Measurements from ENCODE around the gene CTNNA2.

The CTNNA2 gene

DNA sequence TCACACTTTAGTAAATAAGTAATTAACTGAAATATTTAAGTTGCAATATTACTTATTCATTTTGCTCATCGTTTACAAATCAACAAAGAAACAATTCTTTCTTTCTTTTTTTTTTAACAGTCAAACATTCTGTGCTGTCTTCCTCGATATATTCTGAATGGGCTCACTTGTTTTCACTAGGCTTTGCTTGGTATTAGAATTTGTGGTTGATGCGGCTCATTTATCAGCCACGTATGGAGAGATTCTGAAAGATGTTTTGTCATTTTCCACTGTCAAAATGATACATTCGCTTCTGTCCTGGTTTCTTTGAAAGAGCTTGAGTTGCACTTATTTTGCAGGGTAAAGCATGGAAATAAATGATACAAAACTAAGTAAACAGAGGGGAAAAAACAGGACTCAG, 468.0 kb downstream of the CTNNA2 start:
- H4K8ac ChIP-seq (ENCODE audit: low read length), result no peak overlapping the region
- no peak overlapping the region for H3K4me3 ChIP-seq (ENCODE audit: insufficient read depth in 1 of 2, low read depth in 1 of 2, low read length in 2 of 2)
- H3K23ac ChIP-seq (ENCODE audit: low read length in 2 of 2), result no peak overlapping the region
- no peak overlapping the region for H2BK120ac ChIP-seq (ENCODE audit: low read depth, low read length)
- WGBS, result 86% methylated on average over 4 of the region's 5 CpGs
- H2AK5ac ChIP-seq (ENCODE audit: low read length, severe bottlenecking), result no peak overlapping the region
- H3K27ac ChIP-seq (ENCODE audit: low read length, poor library complexity, severe bottlenecking), result no peak overlapping the region
- no peak overlapping the region for H2BK15ac ChIP-seq (ENCODE audit: low read depth, poor library complexity, severe bottlenecking)
- no peak overlapping the region for H2BK5ac ChIP-seq (ENCODE audit: low read depth, low read length, poor library complexity, severe bottlenecking)
- H3K9me3 ChIP-seq (ENCODE audit: control insufficient read depth, low read length), result no peaks in the 10 kb centered on the region
- no peak overlapping the region for H2BK12ac ChIP-seq (ENCODE audit: low read length in 2 of 2)
- no peak for DNase-seq
- no peak overlapping the region for H3K18ac ChIP-seq (ENCODE audit: low read depth in 1 of 2, low read length in 2 of 2)
- no peak overlapping the region for H3K9ac ChIP-seq (ENCODE audit: low read length)
- H3K79me1 ChIP-seq (replicated peaks; ENCODE audit: low read length, poor library complexity, severe bottlenecking), result no peaks in the 10 kb centered on the region
- H3K27me3 ChIP-seq (ENCODE audit: control insufficient read depth in 1 of 2, insufficient read depth in 1 of 2, low read length in 2 of 2), result no peaks in the 10 kb centered on the region
- H3K4ac ChIP-seq (ENCODE audit: low read depth in 1 of 2, low read length in 2 of 2), result no peak overlapping the region
- H2AFZ ChIP-seq (ENCODE audit: low read depth, low read length), result no peak overlapping the region
- H3K36me3 ChIP-seq (ENCODE audit: control insufficient read depth in 1 of 2, insufficient read depth in 2 of 2, low read depth in 1 of 2, low read length in 2 of 2), result no peaks in the 10 kb centered on the region
- H3K4me1 ChIP-seq (ENCODE audit: control insufficient read depth, insufficient read depth, low read depth, low read length), result no peaks in the 10 kb centered on the region
- H3K14ac ChIP-seq (ENCODE audit: low read length in 2 of 2), result no peak overlapping the region
- H4K91ac ChIP-seq (ENCODE audit: low read length), result no peak overlapping the region
- H3K4me2 ChIP-seq (ENCODE audit: low read length, poor library complexity, severe bottlenecking), result no peak overlapping the region

DNA sequence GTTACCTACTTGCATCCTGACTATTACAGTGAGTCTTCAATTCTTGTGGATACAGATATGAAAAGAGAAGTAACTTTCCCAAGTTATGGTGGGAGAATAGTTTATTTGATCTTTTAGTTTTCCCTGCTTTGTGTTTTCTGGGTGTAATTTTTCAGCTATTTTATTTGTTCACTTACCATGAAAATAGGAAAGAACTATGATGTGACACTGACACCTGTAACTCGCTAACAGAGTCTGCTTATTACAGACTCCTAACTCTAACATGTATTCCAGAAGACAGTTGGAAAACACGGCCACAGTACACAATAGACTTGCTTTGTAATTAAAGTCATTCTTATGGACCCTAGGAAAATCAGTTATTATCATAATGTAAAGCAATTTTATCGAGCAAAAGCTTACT, 468.5 kb downstream of the CTNNA2 start:
- WGBS, result 67% methylated on average over 1 of the region's 3 CpGs
- H3K23ac ChIP-seq (ENCODE audit: low read length in 2 of 2), result no peak overlapping the region
- no peak overlapping the region for H4K8ac ChIP-seq (ENCODE audit: low read length)
- no peak overlapping the region for H2AFZ ChIP-seq (ENCODE audit: low read depth, low read length)
- H3K4me1 ChIP-seq (ENCODE audit: control insufficient read depth, insufficient read depth, low read depth, low read length), result no peaks in the 10 kb centered on the region
- no peak overlapping the region for H3K27ac ChIP-seq (ENCODE audit: low read length, poor library complexity, severe bottlenecking)
- no peaks in the 10 kb centered on the region for H3K27me3 ChIP-seq (ENCODE audit: control insufficient read depth in 1 of 2, insufficient read depth in 1 of 2, low read length in 2 of 2)
- no peak overlapping the region for H4K91ac ChIP-seq (ENCODE audit: low read length)
- no peak overlapping the region for H2BK120ac ChIP-seq (ENCODE audit: low read depth, low read length)
- no peak overlapping the region for H2BK15ac ChIP-seq (ENCODE audit: low read depth, poor library complexity, severe bottlenecking)
- no peak overlapping the region for H2BK5ac ChIP-seq (ENCODE audit: low read depth, low read length, poor library complexity, severe bottlenecking)
- H2BK12ac ChIP-seq (ENCODE audit: low read length in 2 of 2), result no peak overlapping the region
- H2AK5ac ChIP-seq (ENCODE audit: low read length, severe bottlenecking), result no peak overlapping the region
- H3K9me3 ChIP-seq (ENCODE audit: control insufficient read depth, low read length), result no peaks in the 10 kb centered on the region
- H3K14ac ChIP-seq (ENCODE audit: low read length in 2 of 2), result no peak overlapping the region
- H3K36me3 ChIP-seq (ENCODE audit: control insufficient read depth in 1 of 2, insufficient read depth in 2 of 2, low read depth in 1 of 2, low read length in 2 of 2), result no peaks in the 10 kb centered on the region
- H3K4ac ChIP-seq (ENCODE audit: low read depth in 1 of 2, low read length in 2 of 2), result no peak overlapping the region
- H3K9ac ChIP-seq (ENCODE audit: low read length), result no peak overlapping the region
- H3K18ac ChIP-seq (ENCODE audit: low read depth in 1 of 2, low read length in 2 of 2), result no peak overlapping the region
- H3K4me2 ChIP-seq (ENCODE audit: low read length, poor library complexity, severe bottlenecking), result no peak overlapping the region
- no peak overlapping the region for H3K4me3 ChIP-seq (ENCODE audit: insufficient read depth in 1 of 2, low read depth in 1 of 2, low read length in 2 of 2)
- no peaks in the 10 kb centered on the region for H3K79me1 ChIP-seq (replicated peaks; ENCODE audit: low read length, poor library complexity, severe bottlenecking)
- no peak for DNase-seq

DNA sequence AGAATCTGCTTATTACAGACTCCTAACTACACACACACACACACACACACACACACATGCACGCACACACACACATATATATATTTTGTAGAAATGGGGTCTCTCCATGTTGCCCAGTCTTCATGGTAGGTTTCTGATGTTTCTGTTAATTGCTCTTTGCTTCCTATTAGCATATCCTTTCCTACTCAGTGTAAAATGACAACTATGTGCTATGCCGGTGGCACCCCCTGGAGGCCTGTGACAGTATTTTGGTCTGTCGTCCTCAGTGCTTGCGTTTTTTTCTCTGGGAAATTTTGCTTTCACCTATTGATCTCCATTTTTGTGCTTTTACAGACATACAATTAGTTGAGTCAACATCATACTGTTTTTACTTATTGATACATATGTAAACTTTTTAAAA, 469.6 kb downstream of the CTNNA2 start:
- H3K23ac ChIP-seq (ENCODE audit: low read length in 2 of 2), result no peak overlapping the region
- no peak overlapping the region for H2AK5ac ChIP-seq (ENCODE audit: low read length, severe bottlenecking)
- H2AFZ ChIP-seq (ENCODE audit: low read depth, low read length), result no peak overlapping the region
- H3K4me3 ChIP-seq (ENCODE audit: insufficient read depth in 1 of 2, low read depth in 1 of 2, low read length in 2 of 2), result no peak overlapping the region
- no peak overlapping the region for H2BK5ac ChIP-seq (ENCODE audit: low read depth, low read length, poor library complexity, severe bottlenecking)
- WGBS, result 33% methylated on average over 3 of the region's 4 CpGs
- H3K14ac ChIP-seq (ENCODE audit: low read length in 2 of 2), result no peak overlapping the region
- no peak overlapping the region for H2BK120ac ChIP-seq (ENCODE audit: low read depth, low read length)
- no peak for DNase-seq
- no peaks in the 10 kb centered on the region for H3K9me3 ChIP-seq (ENCODE audit: control insufficient read depth, low read length)
- H3K27me3 ChIP-seq (ENCODE audit: control insufficient read depth in 1 of 2, insufficient read depth in 1 of 2, low read length in 2 of 2), result no peaks in the 10 kb centered on the region
- no peak overlapping the region for H3K18ac ChIP-seq (ENCODE audit: low read depth in 1 of 2, low read length in 2 of 2)
- no peak overlapping the region for H2BK15ac ChIP-seq (ENCODE audit: low read depth, poor library complexity, severe bottlenecking)
- H3K36me3 ChIP-seq (ENCODE audit: control insufficient read depth in 1 of 2, insufficient read depth in 2 of 2, low read depth in 1 of 2, low read length in 2 of 2), result no peaks in the 10 kb centered on the region
- H4K91ac ChIP-seq (ENCODE audit: low read length), result no peak overlapping the region
- H3K27ac ChIP-seq (ENCODE audit: low read length, poor library complexity, severe bottlenecking), result no peak overlapping the region
- H3K9ac ChIP-seq (ENCODE audit: low read length), result no peak overlapping the region
- H3K79me1 ChIP-seq (replicated peaks; ENCODE audit: low read length, poor library complexity, severe bottlenecking), result no peaks in the 10 kb centered on the region
- no peak overlapping the region for H3K4ac ChIP-seq (ENCODE audit: low read depth in 1 of 2, low read length in 2 of 2)
- H3K4me2 ChIP-seq (ENCODE audit: low read length, poor library complexity, severe bottlenecking), result no peak overlapping the region
- H3K4me1 ChIP-seq (ENCODE audit: control insufficient read depth, insufficient read depth, low read depth, low read length), result no peaks in the 10 kb centered on the region
- no peak overlapping the region for H4K8ac ChIP-seq (ENCODE audit: low read length)
- H2BK12ac ChIP-seq (ENCODE audit: low read length in 2 of 2), result no peak overlapping the region

DNA sequence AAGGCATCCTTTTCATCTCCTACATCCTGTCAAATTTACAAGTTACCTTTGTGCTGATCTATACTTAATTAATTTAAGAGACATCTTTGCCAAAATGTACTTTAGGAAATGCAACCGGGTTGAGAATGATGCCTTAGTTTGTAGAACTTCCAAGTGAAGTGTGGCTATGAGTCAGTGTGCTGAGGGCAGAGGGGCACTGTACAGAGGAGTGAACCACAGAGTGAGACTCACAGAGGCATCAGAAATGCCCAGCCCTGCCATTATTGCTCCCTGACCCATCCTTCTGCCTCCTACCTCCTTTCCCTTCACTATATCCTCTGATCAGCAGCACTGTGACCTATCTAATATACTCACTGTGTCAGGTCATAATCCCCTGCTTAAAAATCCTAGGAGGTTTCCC, 471.6 kb downstream of the CTNNA2 start:
- Histone ChIP-seq H3K27me3 (ENCODE audit: control insufficient read depth in 1 of 2, insufficient read depth in 1 of 2, low read length in 2 of 2) (no peaks in the 10 kb centered on the region), H3K4me1 (ENCODE audit: control insufficient read depth, insufficient read depth, low read depth, low read length) (no peaks in the 10 kb centered on the region), H3K79me1 (replicated peaks; ENCODE audit: low read length, poor library complexity, severe bottlenecking) (no peaks in the 10 kb centered on the region), H3K14ac (ENCODE audit: low read length in 2 of 2) (no peak overlapping the region), H2AFZ (ENCODE audit: low read depth, low read length) (no peak overlapping the region), H4K8ac (ENCODE audit: low read length) (no peak overlapping the region), H3K9ac (ENCODE audit: low read length) (no peak overlapping the region), H3K36me3 (ENCODE audit: control insufficient read depth in 1 of 2, insufficient read depth in 2 of 2, low read depth in 1 of 2, low read length in 2 of 2) (no peaks in the 10 kb centered on the region), H3K27ac (ENCODE audit: low read length, poor library complexity, severe bottlenecking) (no peak overlapping the region), H2BK5ac (ENCODE audit: low read depth, low read length, poor library complexity, severe bottlenecking) (no peak overlapping the region), H3K18ac (ENCODE audit: low read depth in 1 of 2, low read length in 2 of 2) (no peak overlapping the region), H3K9me3 (ENCODE audit: control insufficient read depth, low read length) (no peaks in the 10 kb centered on the region), H2BK15ac (ENCODE audit: low read depth, poor library complexity, severe bottlenecking) (no peak overlapping the region), H2BK12ac (ENCODE audit: low read length in 2 of 2) (no peak overlapping the region), H4K91ac (ENCODE audit: low read length) (no peak overlapping the region), H3K23ac (ENCODE audit: low read length in 2 of 2) (no peak overlapping the region), H2BK120ac (ENCODE audit: low read depth, low read length) (no peak overlapping the region), H2AK5ac (ENCODE audit: low read length, severe bottlenecking) (no peak overlapping the region), H3K4me2 (ENCODE audit: low read length, poor library complexity, severe bottlenecking) (no peak overlapping the region), H3K4ac (ENCODE audit: low read depth in 1 of 2, low read length in 2 of 2) (no peak overlapping the region), H3K4me3 (ENCODE audit: insufficient read depth in 1 of 2, low read depth in 1 of 2, low read length in 2 of 2) (no peak overlapping the region)
- WGBS, result 88% methylated on average over 1 of the region's 1 CpG
- DNase-seq, result no peak
